Stimulated activated CD8-positive, alpha-beta memory T cell treated with anti-CD3 and anti-CD28 coated beads, Interleukin-7, amount 100 ng/mL, for 24 hours (primary cell): Measurements from ENCODE around the gene PPARD.
"Not testable (repeated sequence)": the region's sequence is repeated elsewhere in the genome, so short reads cannot be mapped to it uniquely, and the experiment has no call there.

ENCODE experiments used
- DNase-seq: peaks from one replicate; pipeline ENCODE4 v3.0.0-alpha.2; 2020; ENCODE audit warnings: low read depth

The PPARD gene

DNA sequence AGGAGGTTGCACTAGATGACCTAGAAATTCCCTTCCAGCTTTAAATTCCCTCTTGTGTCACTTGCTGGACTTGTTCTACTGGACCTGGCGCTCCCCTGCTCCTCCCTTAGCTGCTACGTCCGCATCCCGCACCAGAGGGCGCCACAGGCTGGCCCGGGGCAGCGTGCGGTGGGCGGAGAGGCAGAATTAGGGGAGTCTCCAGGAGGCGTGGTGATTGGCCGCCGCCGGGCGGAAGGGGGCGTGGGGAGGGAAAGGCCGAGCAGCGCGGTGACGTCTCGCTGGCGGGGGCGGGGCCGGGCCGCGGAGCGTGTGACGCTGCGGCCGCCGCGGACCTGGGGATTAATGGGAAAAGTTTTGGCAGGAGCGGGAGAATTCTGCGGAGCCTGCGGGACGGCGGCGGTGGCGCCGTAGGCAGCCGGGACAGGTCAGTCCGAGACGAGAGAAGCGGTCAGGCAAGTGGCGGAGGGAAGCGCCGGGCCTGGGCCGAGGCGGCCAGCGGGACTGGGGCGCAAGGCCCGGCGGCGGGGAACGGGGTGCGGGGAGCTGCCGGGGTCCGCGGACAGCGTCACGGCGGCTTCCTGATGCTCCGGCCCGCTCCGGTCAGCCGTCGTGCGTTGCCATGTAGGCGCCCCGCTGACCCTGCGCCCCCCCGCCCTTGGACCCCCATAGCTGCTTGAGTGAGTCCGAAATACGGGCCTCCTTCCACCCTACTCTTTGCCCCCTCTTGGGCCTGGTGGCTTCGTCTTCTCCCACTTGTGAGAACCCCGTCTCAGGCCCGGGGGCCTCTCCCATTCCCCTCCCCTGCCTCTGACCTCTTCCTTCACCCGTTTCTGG is at the start of gene PPARD:
Gene PPARD, plus strand, starts transcription at position 301 of the 834 bp plus-strand sequence. CDS start 68,530 bp downstream, outside the sequence.
- DNase-seq = peak; percentile 96

DNA sequence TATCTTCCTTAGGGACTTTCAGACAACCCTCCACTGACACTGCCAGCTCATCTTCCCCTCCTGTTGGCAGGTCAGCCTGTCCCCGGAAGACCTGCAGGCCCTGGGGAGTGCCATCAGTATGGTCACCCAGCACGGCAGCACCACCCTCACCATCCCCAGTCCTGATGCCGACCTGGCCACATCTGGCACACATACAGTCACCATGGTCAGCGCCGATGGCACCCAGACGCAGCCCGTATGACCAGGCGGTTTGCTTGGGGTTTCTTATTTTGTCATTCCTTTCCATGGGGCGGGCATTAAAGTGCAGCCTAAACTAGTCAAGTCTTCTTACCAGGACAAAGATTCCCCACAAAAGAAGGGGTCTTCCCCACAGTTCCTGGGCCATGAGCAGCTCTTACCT is 48.7 kb upstream of the PPARD start:
- DNase-seq = no peak

DNA sequence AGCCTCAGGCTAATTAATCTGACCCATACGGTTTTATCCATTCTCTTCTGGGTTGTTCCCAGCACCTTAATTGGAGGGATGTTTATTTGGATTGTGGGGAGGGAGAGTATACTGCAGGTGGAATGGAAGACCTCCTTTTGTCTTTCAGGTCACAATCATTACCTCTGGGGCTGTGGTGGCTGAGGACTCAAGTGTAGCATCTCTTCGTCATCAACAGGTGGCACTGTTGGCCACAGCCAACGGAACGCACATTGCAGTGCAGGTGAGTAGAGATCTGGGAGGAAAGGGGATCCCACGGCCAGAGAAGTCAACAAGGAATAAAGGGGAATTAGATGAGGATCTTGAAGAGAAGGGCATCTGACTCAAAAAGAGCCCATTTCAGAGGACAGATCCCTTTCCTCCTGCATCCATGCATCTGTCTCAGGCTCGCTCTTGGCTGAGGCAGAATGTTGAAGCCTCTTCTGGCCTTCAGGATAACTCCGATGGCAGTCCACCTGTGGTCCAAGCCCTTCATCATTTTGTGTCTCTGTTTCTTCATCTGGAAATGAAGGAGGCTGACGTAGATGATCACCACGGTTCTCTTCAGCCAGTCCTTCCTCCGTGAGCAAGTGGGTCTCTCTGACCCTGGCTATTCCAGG is 47.9 kb upstream of the PPARD start:
- no peak for DNase-seq

DNA sequence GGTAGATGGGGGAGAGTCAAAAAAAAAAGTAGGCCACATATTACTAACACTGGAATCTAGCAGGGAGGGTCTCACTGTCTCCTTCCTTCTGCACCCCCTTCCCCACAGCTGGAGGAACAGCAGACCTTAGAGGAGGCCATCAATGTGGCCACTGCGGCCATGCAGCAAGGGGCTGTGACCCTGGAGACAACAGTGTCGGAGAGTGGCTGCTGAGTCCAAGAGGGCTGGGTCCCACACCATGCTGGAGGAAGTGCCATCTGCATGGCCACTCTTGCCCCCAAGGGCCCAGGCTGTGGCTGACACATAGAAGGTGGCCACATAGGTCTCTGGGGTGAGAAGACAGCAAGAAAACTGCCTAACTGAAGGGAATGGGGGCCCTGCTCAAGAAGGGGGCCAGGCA is 47.3 kb upstream of the PPARD start:
- no peak for DNase-seq

DNA sequence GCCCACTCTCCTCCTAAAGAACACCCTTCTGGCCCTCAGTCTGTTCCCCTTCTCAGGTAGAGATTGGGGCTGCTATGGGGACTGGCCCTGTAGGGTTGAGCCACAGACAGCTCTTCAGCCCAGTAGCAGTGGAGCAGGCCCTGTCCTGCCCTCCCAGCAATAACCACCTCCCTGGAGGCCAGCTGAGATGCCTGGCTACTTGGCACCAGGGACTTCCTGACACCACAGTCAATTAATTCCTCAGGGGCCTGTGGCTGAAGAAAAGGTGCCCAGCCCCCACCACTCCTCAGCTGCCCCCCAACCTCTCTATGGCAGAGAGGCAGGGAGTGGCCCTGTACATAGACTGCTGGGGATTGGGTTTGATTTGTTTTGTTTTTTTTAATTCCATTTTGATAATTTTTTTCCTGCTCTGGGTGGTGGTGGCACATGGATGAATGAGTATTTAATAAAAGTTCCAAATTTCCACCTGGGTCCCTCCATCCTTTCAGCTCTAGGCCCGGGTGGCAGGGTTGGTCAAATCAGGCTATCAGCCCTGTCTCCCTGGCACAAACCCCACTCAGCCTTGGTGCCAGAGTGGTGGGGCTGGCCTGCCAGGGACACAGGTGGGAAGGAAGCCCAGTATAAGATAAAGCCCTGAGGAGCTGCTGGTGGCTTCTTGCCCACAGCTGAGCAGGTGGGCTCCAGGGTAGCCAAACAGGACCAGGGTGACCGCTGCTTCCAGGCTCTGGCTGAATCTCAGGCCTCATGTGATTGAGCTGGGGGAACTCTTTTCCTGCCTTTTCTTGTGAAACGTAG is 46.6 kb upstream of the PPARD start:
- DNase-seq = no peak

DNA sequence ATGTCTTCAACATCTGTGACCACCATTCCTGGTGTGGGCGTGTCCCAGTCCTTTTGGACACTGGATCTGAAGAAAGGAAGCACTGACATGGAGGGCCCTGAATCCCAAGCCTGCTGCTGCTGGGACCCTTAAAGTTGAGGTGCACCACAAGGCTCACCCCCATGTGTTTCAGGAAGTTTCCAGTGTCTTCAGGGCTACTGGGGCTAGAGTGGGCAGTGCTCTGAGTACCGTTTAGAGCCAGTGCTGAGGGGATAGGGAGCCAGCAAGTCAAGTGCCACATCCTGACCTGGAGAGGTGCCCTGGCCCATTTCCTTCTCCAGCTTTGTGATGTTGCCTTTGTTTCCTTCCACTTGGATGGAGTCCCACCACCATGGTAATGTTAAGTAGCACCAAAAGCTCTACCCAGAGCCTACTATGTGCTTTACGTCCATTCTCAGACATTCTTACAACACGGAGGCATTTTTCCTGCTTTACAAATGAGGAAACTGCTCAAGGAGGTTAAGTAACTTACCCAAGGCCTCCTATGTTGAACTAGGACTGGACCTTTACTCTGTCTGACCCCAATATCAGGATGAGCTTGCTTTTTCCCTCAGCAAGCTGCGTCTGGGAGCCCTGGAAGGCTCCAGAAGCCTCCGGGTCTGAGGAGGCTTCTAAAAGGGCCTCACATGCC is 45.3 kb upstream of the PPARD start:
- no peak for DNase-seq

DNA sequence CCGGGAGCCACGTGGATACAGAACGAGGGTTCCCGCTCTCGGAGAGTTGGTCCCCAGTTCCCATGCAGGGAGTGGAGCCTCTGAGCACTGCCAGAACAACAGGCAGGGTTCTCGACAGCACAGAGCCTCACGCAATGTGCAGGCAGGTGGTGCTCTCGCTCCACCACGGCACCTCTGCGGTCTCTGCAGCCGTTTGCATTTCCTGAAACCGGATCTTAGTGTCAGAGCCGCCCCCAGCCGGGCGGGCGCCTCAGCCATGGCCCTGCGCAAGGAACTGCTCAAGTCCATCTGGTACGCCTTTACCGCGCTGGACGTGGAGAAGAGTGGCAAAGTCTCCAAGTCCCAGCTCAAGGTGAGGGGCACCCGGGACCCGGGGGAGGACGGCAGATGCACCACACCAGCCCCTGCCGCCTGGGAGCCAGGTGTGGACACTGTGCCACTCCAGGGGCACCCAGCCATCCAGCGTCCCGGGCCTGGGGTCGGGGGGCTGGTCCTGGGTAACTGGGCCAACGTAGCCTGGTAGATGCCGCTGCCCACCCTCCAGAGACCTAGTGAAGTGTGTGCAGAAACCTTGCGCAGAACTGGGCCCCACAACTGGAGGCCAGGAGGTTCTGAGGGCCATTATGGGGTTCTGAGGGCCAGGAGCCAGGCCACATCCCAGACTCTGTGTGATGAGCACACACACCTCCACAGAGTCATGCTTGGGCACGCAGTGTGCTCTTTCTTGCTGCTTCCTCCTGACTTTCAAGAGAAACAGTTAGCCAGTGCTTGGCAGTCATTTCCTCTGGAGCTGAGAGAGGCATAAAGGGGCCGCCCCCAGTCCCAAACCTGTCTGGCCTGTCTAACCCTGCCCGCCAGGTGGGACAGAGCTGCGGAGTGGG is 44.5 kb upstream of the PPARD start, which contains the start of gene DEF6:
Gene DEF6, plus strand, starts transcription at position 218 of the 881 bp plus-strand sequence. Its CDS starts 39 bp downstream, at position 257.
- DNase-seq = peak; percentile 64

DNA sequence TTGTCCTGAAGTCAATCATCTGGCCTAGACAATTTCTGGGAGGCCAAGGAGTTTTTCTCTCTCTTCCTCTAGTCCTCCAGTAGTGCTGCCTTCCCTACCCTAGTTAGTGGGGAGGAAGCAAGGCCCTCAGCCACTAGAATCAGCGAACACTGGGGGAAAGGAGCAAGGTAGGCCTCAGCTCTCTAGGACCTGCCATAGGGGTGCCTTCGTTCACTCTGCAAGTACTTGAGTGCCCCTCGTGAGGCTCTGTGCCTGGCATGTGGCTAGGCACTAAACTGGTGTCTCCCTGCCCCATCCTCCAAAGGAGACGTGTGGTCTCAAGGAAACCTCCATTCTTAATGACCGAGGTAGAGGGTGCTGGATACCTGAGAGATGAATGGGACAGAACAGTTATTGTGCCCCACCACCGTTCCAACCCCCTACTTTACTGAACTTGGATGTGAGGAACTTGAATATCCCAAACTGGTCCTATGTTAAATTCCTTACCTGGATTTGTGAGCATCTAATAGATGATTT is 43.7 kb upstream of the PPARD start:
- no peak for DNase-seq

DNA sequence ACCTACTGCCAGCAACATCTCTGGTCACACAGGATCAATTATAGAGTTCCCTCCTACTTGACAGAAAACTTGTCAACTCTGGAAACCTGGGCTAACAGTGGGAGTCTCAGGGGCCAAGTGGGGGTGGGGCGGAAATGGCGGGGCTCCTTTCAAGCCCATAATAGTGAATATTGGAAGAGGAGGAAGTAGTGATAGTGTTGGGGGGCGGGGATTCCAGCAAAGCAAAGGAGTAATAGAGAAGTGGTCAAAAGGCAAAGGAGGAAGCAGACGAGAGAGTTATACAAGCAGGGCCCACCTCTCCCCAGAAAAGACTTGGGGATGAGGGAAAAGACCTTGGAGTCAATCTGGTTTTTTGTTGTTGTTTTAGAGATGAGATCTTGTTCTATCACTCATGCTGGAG is 42.7 kb upstream of the PPARD start:
- DNase-seq = no peak

DNA sequence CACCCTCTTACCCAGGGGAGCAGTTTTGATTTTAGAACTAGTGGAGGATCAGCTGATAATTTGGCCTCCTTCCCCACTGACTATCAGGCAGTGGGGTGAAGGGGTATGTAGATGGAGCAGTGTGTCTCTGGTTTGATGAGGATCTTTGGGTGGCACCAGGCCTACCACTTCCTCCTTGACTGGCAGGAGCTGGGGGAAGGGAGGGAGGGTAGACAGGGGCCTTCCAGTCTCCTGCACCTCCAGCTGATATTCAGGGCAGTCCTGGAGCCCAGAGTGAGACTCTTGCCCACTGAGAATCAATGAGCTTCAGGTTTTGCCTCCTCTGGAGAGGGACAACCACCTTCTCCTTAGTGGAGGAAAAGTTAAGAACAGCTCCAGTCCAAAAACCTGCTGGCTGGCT is 41.5 kb upstream of the PPARD start:
- DNase-seq = no peak

DNA sequence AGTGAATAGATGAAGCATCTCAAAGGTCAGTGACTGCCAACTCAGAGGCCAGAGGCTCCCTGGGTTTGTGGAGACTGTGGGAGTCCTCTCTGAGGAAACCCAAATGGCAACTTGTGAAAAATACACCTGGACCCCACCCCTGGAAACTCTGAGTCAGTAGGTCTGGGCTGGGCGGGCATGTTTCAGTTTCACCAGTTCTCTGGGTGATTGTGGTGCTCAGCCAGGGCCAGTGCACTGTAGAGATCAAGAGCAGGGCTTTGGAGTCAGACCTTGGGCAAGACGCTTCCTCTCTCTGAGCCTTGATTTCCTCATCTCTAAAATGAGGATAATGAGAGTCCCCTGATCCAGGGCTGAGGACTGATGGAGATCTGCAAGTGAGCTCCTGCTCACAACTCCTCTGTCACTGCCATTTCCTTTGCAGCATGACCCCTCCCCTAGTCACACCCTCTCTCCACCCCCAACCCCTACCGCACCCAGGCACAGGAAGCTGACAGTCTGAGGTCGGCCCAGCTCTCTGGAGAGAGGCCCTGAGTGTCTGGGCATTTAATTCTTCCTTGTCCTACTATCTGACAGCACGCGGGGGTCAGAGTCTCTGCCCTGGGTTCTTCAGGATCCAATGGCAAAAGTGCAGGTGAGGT is 39.6 kb upstream of the PPARD start:
- peak; percentile 70 for DNase-seq

DNA sequence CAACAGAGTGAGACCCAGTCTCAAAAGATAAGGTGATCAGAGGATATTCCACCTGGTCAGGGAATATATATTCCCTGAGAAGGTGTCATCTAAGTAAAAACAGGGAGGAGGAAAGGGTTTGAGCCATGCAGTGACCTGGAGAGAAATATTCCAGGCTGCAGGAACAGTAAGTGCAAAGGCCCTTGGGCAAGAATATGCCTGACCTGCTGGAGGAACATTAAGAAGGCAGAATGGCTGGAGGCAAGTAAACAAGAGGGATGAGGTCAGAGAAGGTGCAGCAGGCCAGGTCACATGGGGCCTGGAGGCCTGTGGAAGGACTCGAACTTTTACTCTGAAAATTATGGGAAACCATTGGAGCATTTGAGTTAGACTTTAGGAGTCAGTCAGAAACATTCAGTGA is 38.1 kb upstream of the PPARD start:
- no peak for DNase-seq

DNA sequence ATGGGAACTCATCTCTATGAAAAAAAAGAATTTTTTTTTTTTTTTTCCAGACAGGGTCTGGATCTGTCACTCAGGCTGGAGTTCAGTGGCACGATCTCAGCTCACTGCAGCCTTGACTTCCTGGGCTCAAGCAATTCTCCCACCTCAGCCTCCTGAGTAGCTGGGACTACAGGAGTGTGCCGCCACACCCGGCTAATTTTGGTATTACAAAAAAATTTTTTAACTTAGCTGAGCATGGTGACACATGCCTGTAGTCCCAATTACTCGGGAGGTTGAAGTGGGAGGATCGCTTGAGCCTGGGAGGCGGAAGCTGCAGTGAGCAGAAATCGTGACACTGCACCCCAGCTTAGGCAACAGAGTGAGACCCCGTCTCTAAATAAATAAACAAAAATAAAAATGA is 37.2 kb upstream of the PPARD start:
- no peak for DNase-seq

DNA sequence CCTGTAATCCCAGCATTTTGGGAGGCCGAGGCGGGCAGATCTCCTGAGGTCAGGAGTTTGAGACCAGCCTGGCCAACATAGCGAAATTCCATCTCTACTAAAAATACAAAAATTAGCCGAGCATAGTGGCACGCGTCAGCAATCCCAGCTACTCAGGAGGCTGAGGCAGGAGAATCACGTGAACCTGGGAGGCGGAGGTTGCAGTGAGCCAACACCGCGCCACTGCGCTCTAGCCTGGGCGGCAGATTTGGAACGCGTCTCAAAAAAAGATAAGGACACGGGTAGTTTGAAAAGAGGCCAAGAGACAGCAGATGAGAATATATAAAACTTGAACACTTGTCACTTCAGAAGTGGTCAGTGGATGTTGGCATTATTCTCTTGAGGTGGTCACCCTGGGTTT is 35.2 kb upstream of the PPARD start:
- DNase-seq = not testable (repeated sequence)

DNA sequence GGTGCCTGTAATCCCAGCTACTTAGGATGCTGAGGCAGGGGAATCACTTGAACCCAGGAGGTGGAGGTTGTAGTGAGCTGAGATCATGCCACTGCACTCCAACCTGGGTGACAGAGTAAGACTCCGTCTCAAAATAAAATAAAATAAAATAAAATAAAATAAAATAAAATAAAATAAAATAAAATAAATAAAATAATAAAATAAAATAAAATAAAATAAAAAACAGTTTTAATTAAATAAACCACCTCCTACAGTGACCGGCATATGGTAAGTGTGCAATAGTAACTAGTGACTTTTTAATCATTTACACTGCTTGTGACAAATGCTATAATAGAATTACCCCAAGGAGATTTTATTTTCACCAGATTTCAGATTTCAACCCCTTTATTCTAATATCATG is 33.8 kb upstream of the PPARD start:
- not testable (repeated sequence) for DNase-seq

DNA sequence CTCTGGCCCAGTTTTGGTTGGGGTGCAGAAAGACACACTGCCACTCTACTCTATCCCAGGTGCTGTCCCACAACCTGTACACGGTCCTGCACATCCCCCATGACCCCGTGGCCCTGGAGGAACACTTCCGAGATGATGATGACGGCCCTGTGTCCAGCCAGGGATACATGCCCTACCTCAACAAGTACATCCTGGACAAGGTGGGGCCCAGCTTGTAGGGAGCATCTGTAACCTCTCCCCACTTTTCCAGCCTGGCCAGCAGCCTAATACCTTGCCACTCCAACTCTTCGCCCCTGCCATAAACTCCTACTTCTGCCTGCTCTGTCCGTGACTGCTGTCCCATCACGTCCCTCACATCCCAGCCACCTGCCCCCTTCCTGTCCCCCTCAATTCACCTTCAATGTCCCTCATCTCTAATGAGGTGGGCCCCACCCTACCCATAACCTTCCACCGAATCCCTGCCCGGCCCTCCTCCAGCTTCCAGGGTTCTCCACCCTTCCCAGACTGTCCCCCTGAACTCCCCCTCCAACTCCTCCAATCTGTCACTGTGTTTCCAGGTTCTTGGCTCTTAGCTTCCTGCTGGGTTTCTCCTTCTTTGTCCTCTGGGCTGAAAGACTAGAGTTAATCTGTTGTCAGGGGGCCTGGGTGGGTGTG is 32.6 kb upstream of the PPARD start:
- no peak for DNase-seq

DNA sequence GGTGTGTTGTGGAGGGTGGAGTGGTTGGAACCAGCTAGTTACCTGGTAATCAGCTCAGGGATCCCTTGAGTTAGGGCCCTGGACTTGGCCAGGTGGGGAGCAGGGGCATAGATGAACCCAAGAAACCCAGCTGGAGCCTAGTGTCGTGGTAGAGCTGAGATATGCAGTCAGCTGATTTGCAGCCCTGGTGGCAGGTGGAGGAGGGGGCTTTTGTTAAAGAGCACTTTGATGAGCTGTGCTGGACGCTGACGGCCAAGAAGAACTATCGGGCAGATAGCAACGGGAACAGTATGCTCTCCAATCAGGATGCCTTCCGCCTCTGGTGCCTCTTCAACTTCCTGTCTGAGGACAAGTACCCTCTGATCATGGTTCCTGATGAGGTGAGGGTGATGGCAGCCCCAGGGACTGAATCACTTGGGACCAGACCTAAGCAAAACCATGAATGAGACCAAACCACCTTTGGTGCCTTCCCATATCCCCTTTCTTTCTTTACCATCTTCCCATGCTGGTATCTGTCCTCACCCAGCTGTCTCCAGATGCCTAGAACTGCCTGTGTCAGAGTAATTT is 32.0 kb upstream of the PPARD start:
- no peak for DNase-seq

DNA sequence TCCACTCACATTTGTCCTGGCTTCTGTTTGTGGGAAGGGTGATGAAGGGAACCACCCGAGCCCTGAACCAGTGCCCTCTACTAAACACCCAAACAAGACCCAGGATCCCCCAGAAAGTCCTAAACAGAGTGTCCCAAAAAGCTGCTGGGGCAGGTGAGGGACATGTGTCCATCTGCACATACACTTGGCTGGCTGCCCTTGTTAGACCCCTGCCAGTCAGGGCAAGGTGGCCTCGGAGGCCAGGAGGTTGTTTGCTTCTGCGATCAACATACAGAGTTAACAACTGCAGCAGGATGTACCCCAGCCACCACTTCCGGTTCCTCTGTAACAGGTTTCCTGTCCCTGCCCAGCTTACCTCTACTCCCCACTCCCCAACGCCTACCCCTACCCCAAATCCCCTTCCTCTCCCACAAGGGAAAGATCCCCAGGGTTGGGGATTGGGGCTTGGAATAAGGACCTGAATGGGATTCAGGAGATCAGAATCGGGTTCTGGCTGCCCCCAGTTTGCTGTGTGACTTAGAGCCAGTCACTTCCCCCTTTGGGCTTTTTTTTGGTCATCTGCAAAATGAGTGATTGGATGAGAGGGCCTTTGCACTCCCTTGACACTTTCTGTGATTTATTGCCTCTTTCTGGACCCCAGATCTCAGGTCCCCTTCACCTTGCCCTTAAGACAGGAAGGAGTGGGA is 30.8 kb upstream of the PPARD start:
- DNase-seq = no peak
